Common myeloid progenitor, CD34-positive (primary cell): Measurements from ENCODE around the gene AR. TPM values are rescaled to one million over a fixed set of nuclear protein-coding genes. Genes with fewer than 3 reads are reported as not detected.

ENCODE experiments used
- CTCF ChIA-PET: fragments of 350-600 bp; sonication (Branson Sonifier 250); formaldehyde crosslinking; loops from one replicate; lab custom pipeline; 2021; ENCODE audit warnings: antibody characterized with exemption; lab: Charles Lee
- POLR2A ChIA-PET: fragments of 350-600 bp; sonication (Branson Sonifier 250); formaldehyde crosslinking; loops from one replicate; lab custom pipeline; 2021; ENCODE audit warnings: antibody characterized with exemption; lab: Charles Lee
- DNase-seq, 3 donors: peaks; one replicate each; pipeline versions ENCODE4 v3.0.0 to v3.0.0-alpha.2; 2013
- H3K27ac ChIP-seq, 2 experiments: 1 replicate in 1 of 2; 2 replicates in 1 of 2; pipeline ENCODE4 v1.7.0; 2013; ENCODE audit warnings: inconsistent platforms in 2 of 2, low read length in 2 of 2, mild to moderate bottlenecking in 2 of 2, low read depth in 1 of 2, moderate library complexity in 1 of 2; ENCODE audit not compliant: severe bottlenecking in 2 of 2, insufficient read depth in 1 of 2, poor library complexity in 1 of 2
- H3K27me3 ChIP-seq, 5 experiments: replicated peaks in 2 of 5; 1 replicate in 3 of 5; 2 replicates in 2 of 5; pipeline versions ENCODE4 v1.6.1 to v1.7.0; 2013; ENCODE audit warnings: low read length in 4 of 5, mild to moderate bottlenecking in 2 of 5, moderate library complexity in 2 of 5, inconsistent platforms in 1 of 5; ENCODE audit not compliant: insufficient read depth in 5 of 5, control insufficient read depth in 4 of 5
- H3K36me3 ChIP-seq, 4 experiments: 1 replicate in 2 of 4; 2 replicates in 2 of 4; pipeline versions ENCODE4 v1.6.1 to v1.7.0; 2013; ENCODE audit warnings: low read length in 3 of 4, control low read depth in 1 of 4, mild to moderate bottlenecking in 1 of 4; ENCODE audit not compliant: control insufficient read depth in 4 of 4, insufficient read depth in 4 of 4
- H3K4me1 ChIP-seq, 4 experiments: 1 replicate in 3 of 4; 2 replicates in 1 of 4; pipeline versions ENCODE4 v1.6.1 to v1.7.1; 2013; ENCODE audit warnings: low read length in 3 of 4, mild to moderate bottlenecking in 3 of 4, control low read depth in 1 of 4, inconsistent platforms in 1 of 4, moderate library complexity in 1 of 4; ENCODE audit not compliant: control insufficient read depth in 4 of 4, insufficient read depth in 4 of 4; ENCODE audit errors: control extremely low read depth in 1 of 4
- H3K4me3 ChIP-seq, 7 experiments: 1 replicate in 4 of 7; 2 replicates in 3 of 7; pipeline versions ENCODE4 v1.5.1 to v1.7.0; 2013; ENCODE audit warnings: mild to moderate bottlenecking in 7 of 7, low read length in 6 of 7, moderate library complexity in 6 of 7, inconsistent platforms in 2 of 7, low read depth in 2 of 7, control low read depth in 1 of 7; ENCODE audit not compliant: insufficient read depth in 4 of 7, control insufficient read depth in 1 of 7; ENCODE audit errors: extremely low read depth in 1 of 7
- H3K9me3 ChIP-seq, 5 experiments: 1 replicate in 4 of 5; 2 replicates in 1 of 5; pipeline versions ENCODE4 v1.6.1 to v1.7.1; 2013; ENCODE audit warnings: low read length in 4 of 5, mild to moderate bottlenecking in 2 of 5, inconsistent platforms in 1 of 5, low read depth in 1 of 5, moderate library complexity in 1 of 5; ENCODE audit not compliant: control insufficient read depth in 4 of 5, insufficient read depth in 2 of 5; ENCODE audit errors: control extremely low read depth in 1 of 5
- WGBS: methylation state at CpG from one replicate; pipeline ENCODE4 v1.1.5; 2013; ENCODE audit not compliant: insufficient coverage; 5-methylcytosine and 5-hydroxymethylcytosine counted together
- polyA plus RNA-seq: library from polyadenylated mRNA; unstranded; fragments of 120-200 nt; gene quantifications from one replicate; pipeline ENCODE4 v1.2.1, GENCODE V29; 2013

AR gene
- 1.3 TPM for polyA plus RNA-seq

DNA sequence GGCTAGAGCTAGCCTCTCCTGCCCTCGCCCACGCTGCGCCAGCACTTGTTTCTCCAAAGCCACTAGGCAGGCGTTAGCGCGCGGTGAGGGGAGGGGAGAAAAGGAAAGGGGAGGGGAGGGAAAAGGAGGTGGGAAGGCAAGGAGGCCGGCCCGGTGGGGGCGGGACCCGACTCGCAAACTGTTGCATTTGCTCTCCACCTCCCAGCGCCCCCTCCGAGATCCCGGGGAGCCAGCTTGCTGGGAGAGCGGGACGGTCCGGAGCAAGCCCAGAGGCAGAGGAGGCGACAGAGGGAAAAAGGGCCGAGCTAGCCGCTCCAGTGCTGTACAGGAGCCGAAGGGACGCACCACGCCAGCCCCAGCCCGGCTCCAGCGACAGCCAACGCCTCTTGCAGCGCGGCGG is at the start of gene AR:
Gene AR, plus strand, starts transcription at position 204 of the 400 bp plus-strand sequence. CDS start 1,126 bp downstream, outside the sequence.
- ChIA-PET CTCF (no interaction called here), POLR2A (no interaction called here)
- WGBS = 37% methylated on average over 24 of the region's 30 CpGs
- Histone ChIP-seq H3K36me3 (no peaks in the 10 kb centered on the region), H3K27ac (no peak within 1 kb of the TSS), H3K27me3 (peaks cover 0 to 31% (median 5%) of the 10 kb centered on the region in 5 experiments), H3K9me3 (peaks cover 0 to 3% (median 0%) of the 10 kb centered on the region in 5 experiments), H3K4me3 (peak within 1 kb of the TSS in 6 of 7 experiments; percentile 34 to 75 (median 57)), H3K4me1 (peaks cover 0 to 30% (median 17%) of the 10 kb centered on the region in 4 experiments)
- DNase-seq = peak in 2 of 3 donors; percentile 34 to 41

DNA sequence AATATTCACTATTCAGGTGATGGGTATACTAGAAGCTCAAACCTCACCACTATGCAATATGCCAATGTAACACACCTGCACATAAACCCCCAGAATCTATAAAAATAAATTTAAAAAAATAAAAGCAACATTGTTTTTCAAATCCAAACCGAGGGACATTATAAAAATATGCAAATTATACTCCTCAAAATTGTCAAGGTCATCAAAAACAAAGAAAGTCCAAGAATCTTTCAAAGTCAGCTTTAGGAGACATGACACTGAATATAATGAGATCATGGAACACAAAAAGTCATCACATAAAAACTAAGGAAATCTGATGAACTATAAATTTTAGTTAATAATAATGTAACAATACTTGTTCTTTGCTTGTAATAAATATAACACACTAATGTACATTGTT is 43.2 kb upstream of the AR start:
- Histone ChIP-seq H3K27me3 (no peaks in the 10 kb centered on the region), H3K36me3 (no peaks in the 10 kb centered on the region), H3K27ac (no peak overlapping the region), H3K9me3 (no peaks in the 10 kb centered on the region), H3K4me1 (no peaks in the 10 kb centered on the region), H3K4me3 (no peak overlapping the region)
- ChIA-PET CTCF (no interaction called here), POLR2A (no interaction called here)
- WGBS = no CpG with 5 or more reads among the region's 1 CpG
- no peak for DNase-seq

DNA sequence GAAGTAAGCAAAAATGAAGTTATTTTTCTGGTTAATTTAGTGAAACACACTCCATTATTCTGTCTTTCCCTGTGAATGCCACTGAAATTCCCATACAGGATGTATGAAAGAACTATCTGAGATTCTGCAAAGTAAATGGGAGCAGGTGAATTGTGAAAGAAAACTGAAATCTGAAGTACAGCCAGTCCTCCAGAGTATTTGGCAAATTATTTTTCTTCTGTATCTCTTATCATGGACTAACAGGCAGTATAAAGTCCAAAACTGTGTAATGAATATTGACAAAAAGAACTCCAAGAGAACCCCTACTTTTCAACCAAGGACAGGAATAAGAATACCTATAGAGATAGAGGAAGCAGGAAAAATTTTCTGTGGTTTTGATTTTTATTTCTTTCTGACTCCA is 40.8 kb upstream of the AR start:
- H3K4me1 ChIP-seq = no peaks in the 10 kb centered on the region
- CTCF ChIA-PET = no interaction called here
- H3K36me3 ChIP-seq = no peaks in the 10 kb centered on the region
- H3K27me3 ChIP-seq = no peaks in the 10 kb centered on the region
- H3K9me3 ChIP-seq = peaks cover 0 to 3% (median 0%) of the 10 kb centered on the region in 5 experiments
- POLR2A ChIA-PET = no interaction called here
- no peak overlapping the region for H3K27ac ChIP-seq
- DNase-seq = no peak
- H3K4me3 ChIP-seq = no peak overlapping the region

- Histone ChIP-seq H3K27me3 (no peaks in the 10 kb centered on the region), H3K36me3 (no peaks in the 10 kb centered on the region), H3K4me1 (no peaks in the 10 kb centered on the region), H3K4me3 (no peak overlapping the region), H3K27ac (no peak overlapping the region), H3K9me3 (peaks cover 0 to 3% (median 0%) of the 10 kb centered on the region in 5 experiments)
- WGBS = no CpG with 5 or more reads among the region's 2 CpGs
- no peak for DNase-seq
- ChIA-PET POLR2A (no interaction called here), CTCF (no interaction called here)
These were observed 40.4 kb upstream of the AR start for GRCh38 chrX:67503453-67503852.

DNA sequence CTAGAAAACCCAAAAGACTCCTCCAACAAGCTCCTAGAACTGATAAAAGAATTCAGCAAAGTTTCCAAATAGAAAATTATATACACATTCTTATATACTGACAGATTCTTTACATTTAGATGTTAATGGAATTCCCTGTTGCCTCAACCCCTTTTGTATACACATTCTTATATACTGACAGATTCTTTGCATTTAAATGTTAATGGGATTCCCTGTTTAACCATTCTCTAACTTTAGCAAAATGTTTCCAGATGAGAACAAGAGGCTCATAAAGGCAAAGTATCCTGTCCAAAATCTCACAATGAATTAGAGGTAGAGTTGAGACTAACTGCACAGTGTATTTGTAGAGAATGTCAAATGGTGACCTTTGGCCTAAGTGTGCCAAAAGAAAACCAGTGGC is 23.1 kb upstream of the AR start:
- no peak for DNase-seq
- no peak overlapping the region for H3K27ac ChIP-seq
- CTCF ChIA-PET = no interaction called here
- no peaks in the 10 kb centered on the region for H3K9me3 ChIP-seq
- H3K27me3 ChIP-seq = no peaks in the 10 kb centered on the region
- peaks cover 0 to 5% (median 2%) of the 10 kb centered on the region in 4 experiments for H3K4me1 ChIP-seq
- no peaks in the 10 kb centered on the region for H3K36me3 ChIP-seq
- no peak overlapping the region for H3K4me3 ChIP-seq
- POLR2A ChIA-PET = no interaction called here

- H3K27me3 ChIP-seq = no peaks in the 10 kb centered on the region
- no peaks in the 10 kb centered on the region for H3K9me3 ChIP-seq
- H3K4me1 ChIP-seq = peaks cover 0 to 5% (median 2%) of the 10 kb centered on the region in 4 experiments
- POLR2A ChIA-PET = no interaction called here
- peak in 2 of 3 donors; percentile 51 to 68 for DNase-seq
- no CpG with 5 or more reads among the region's 3 CpGs for WGBS
- H3K27ac ChIP-seq = no peak overlapping the region
- no peak overlapping the region for H3K4me3 ChIP-seq
- CTCF ChIA-PET = no interaction called here
- no peaks in the 10 kb centered on the region for H3K36me3 ChIP-seq
These were observed 20.7 kb upstream of the AR start for GRCh38 chrX:67523002-67523681.

- Histone ChIP-seq H3K9me3 (no peaks in the 10 kb centered on the region), H3K27me3 (no peaks in the 10 kb centered on the region), H3K27ac (no peak overlapping the region), H3K36me3 (no peaks in the 10 kb centered on the region), H3K4me3 (no peak overlapping the region), H3K4me1 (peaks cover 0 to 5% (median 2%) of the 10 kb centered on the region in 4 experiments)
- WGBS = 50% methylated on average over 1 of the region's 1 CpG
- CTCF ChIA-PET = no interaction called here
- no peak for DNase-seq
- POLR2A ChIA-PET = no interaction called here
These were observed 19.9 kb upstream of the AR start for GRCh38 chrX:67523932-67524331.
